ENCODE data around the gene ZFAND2B.

- TF ChIP-seq POLR2A (IDR thresholded peaks at IDR 0.05; ENCODE audit: low read length) (no peak), GATA1 (IDR thresholded peaks at IDR 0.05; ENCODE audit: low read depth, low read length) (no peak)
These were observed 40.0 kb downstream of the ZFAND2B start for GRCh38 chr2:219246559-219246958.

All from erythroblast (primary cell).